C4-2B (cell line): ENCODE data around the gene BCL2L14.

Experiments
- H3K27ac ChIP-seq: fragments of 450-650 bp; 2 replicates; pipeline ENCODE4 v1.5.1; 2017
- CTCF ChIP-seq: fragments of 450-650 bp; conservative IDR thresholded peaks from 2 replicates; pipeline ENCODE4 v1.5.1; 2017; ENCODE audit warnings: mild to moderate bottlenecking
- ZFX ChIP-seq: fragments of 450-650 bp; IDR thresholded peaks from 2 replicates; pipeline ENCODE4 v1.6.1; 2017

BCL2L14 gene

GRCh38 chr12:12070674-12071656 is at the start of gene BCL2L14:
BCL2L14 (plus strand) TSS chr12:12070939; CDS start chr12:12079306, 8,367 bp downstream.
- TF ChIP-seq ZFX, result no peak
- TF ChIP-seq CTCF, result no peak; the same call in 1 of the 2 replicates
- peak within 1 kb of the TSS; percentile 79 for H3K27ac ChIP-seq

- no peak overlapping the region for H3K27ac ChIP-seq
- TF ChIP-seq CTCF, result no peak
- TF ChIP-seq ZFX, result no peak
Measured at GRCh38 chr12:12022306-12022936, 48.3 kb upstream of the BCL2L14 start.

- no peak for TF ChIP-seq CTCF
- no peak for TF ChIP-seq ZFX
- no peak overlapping the region for H3K27ac ChIP-seq
Measured at GRCh38 chr12:12023456-12023855, 47.3 kb upstream of the BCL2L14 start.

GRCh38 chr12:12024911-12025682 is 45.6 kb upstream of the BCL2L14 start:
- TF ChIP-seq ZFX (no peak), CTCF (no peak)
- no peak overlapping the region for H3K27ac ChIP-seq

GRCh38 chr12:12025799-12026386 is 44.8 kb upstream of the BCL2L14 start:
- H3K27ac ChIP-seq, result no peak overlapping the region
- TF ChIP-seq ZFX (no peak), CTCF (no peak)

- no peak for TF ChIP-seq ZFX
- TF ChIP-seq CTCF, result no peak
Measured at GRCh38 chr12:12028668-12029402, 41.9 kb upstream of the BCL2L14 start.

More at GRCh38 chr12:12028668-12029402, 41.9 kb upstream of the BCL2L14 start:
- H3K27ac ChIP-seq, result no peak overlapping the region
